SKM-1 (cell line): Measurements from ENCODE around the gene TSEN34.
"Not testable (repeated sequence)": the region's sequence is repeated elsewhere in the genome, so short reads cannot be mapped to it uniquely, and the experiment has no call there.

ENCODE experiments used
- DNase-seq: peaks from one replicate; lab custom pipeline; 2025; ENCODE audit not compliant: unreplicated experiment; lab: John Stamatoyannopoulos, UW

The TSEN34 gene

GRCh38 chr19:54207983-54208783 is 17.1 kb downstream of the TSEN34 start:
- DNase-seq, result peak; percentile 85

- DNase-seq, result no peak
These were observed 17.6 kb downstream of the TSEN34 start for GRCh38 chr19:54208784-54209057.

- no peak for DNase-seq
These were observed 18.1 kb downstream of the TSEN34 start for GRCh38 chr19:54209058-54209810.

GRCh38 chr19:54209811-54210494 is 18.8 kb downstream of the TSEN34 start:
- DNase-seq, result no peak

GRCh38 chr19:54211235-54211634 is 20.1 kb downstream of the TSEN34 start:
- no peak for DNase-seq

GRCh38 chr19:54214217-54214616 is 23.1 kb downstream of the TSEN34 start:
- not testable (repeated sequence) for DNase-seq

- DNase-seq, result not testable (repeated sequence)
These were observed 23.6 kb downstream of the TSEN34 start for GRCh38 chr19:54214734-54215133.

GRCh38 chr19:54216869-54217268 is 25.8 kb downstream of the TSEN34 start:
- DNase-seq, result no peak

GRCh38 chr19:54217517-54218247 is 26.6 kb downstream of the TSEN34 start:
- DNase-seq, result not testable (repeated sequence)

GRCh38 chr19:54218259-54218658 is 27.2 kb downstream of the TSEN34 start:
- DNase-seq, result no peak

- DNase-seq, result no peak
These were observed 28.0 kb downstream of the TSEN34 start for GRCh38 chr19:54218960-54219661.

GRCh38 chr19:54219702-54220101 is 28.6 kb downstream of the TSEN34 start:
- DNase-seq, result not testable (repeated sequence)

GRCh38 chr19:54221947-54222346 is 30.8 kb downstream of the TSEN34 start:
- not testable (repeated sequence) for DNase-seq

- not testable (repeated sequence) for DNase-seq
These were observed 31.6 kb downstream of the TSEN34 start, which contains the start of gene LILRB3 for GRCh38 chr19:54222474-54223276. Gene LILRB3 (minus strand): TSS chr19:54223007. CDS start chr19:54222976, 31 bp downstream.

GRCh38 chr19:54223277-54223936 is 32.3 kb downstream of the TSEN34 start:
- DNase-seq, result not testable (repeated sequence)

- not testable (repeated sequence) for DNase-seq
These were observed 32.8 kb downstream of the TSEN34 start for GRCh38 chr19:54223937-54224281.

GRCh38 chr19:54224619-54225018 is 33.5 kb downstream of the TSEN34 start:
- DNase-seq, result not testable (repeated sequence)

- DNase-seq, result no peak
These were observed 38.0 kb downstream of the TSEN34 start for GRCh38 chr19:54229146-54229545.

- no peak for DNase-seq
These were observed 38.9 kb downstream of the TSEN34 start for GRCh38 chr19:54230031-54230430.
